Mucosa of descending colon (tissue), 3 donors: Measurements from ENCODE around the gene RNF2. TPM values are rescaled to one million over a fixed set of nuclear protein-coding genes. Genes with fewer than 3 reads are reported as not detected.

ENCODE experiments used
- ATAC-seq: fragments of 200-7000 bp; cut with Tn5 transposase; one replicate; pipeline ENCODE4 v1.9.1; 2020; ENCODE audit warnings: mild to moderate bottlenecking, moderate library complexity
- DNase-seq, 3 donors: peaks; one replicate each; pipeline ENCODE4 v3.0.0-alpha.2; 2020
- H3K36me3 ChIP-seq: fragments of 200-600 bp; one replicate; pipeline ENCODE4 v1.8.0; 2021; ENCODE audit warnings: low read depth, mild to moderate bottlenecking
- H3K4me1 ChIP-seq: fragments of 200-600 bp; one replicate; pipeline ENCODE4 v1.8.0; 2021; ENCODE audit warnings: low read depth, mild to moderate bottlenecking
- H3K4me3 ChIP-seq: fragments of 200-600 bp; one replicate; pipeline ENCODE4 v1.8.0; 2021; ENCODE audit warnings: mild to moderate bottlenecking
- H3K9me3 ChIP-seq: fragments of 200-600 bp; one replicate; pipeline ENCODE4 v1.8.0; 2021; ENCODE audit warnings: mild to moderate bottlenecking
- intact Hi-C, 2 donors: fragments of 100-400 bp; cut with DNase I in 1 of 2; cut with micrococcal nuclease in 1 of 2; formaldehyde crosslinking; loops; one replicate each; pipeline versions ENCODE4 v1.11.0 to v1.11.1; 2022; cut with DNase I, micrococcal nuclease
- total RNA-seq, 3 donors: library from RNA; stranded (reverse); fragmentation: NEBNext Ultra II Directional in 2 of 3; extraction: Animal tissue kit (Norgen Biotek cat#: 25700) in 2 of 3; gene quantifications; one replicate each; pipeline versions ENCODE4 v1.2.1 to v1.2.4, GENCODE V29; 2021 to 2023
- TF ChIP-seq, protein P1 (sequence below): fragments of 200-600 bp; IDR thresholded peaks from one replicate; pipeline ENCODE4 v1.8.0; 2022; ENCODE audit warnings: antibody characterized with exemption, mild to moderate bottlenecking
- donor health status: DM: no; HTN: no; CAD: no; lungs with moderate emphysema.
- donor health status: DM: no; HTN: no; CAD: no.
- donor health status: DM: no; HTN: yes; CAD: no.

The RNF2 gene
- total RNA-seq, 3 donors from 2014 or later, result 14.1 to 19.3 (median 15.6) TPM

DNA sequence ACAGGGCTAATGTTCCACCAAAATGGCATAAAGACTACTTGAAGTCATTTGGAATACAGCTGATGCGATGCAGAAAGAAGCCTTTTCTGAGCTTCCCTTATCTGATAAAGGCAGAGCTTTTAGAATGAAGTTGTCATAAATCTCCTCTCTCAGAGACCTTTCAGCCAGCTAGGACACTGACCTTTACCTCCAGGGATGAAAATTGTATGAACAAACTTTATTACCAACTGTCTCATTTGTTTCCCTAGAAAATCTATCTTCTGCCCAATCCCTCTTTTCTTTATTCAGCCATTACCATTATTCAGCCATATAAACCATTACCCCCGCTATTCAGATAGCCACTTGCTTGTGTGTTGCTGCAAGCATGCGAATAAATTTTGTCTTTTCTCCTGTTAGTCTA, 29.7 kb upstream of the RNF2 start:
- no peak for ATAC-seq
- DNase-seq, result no peak

DNA sequence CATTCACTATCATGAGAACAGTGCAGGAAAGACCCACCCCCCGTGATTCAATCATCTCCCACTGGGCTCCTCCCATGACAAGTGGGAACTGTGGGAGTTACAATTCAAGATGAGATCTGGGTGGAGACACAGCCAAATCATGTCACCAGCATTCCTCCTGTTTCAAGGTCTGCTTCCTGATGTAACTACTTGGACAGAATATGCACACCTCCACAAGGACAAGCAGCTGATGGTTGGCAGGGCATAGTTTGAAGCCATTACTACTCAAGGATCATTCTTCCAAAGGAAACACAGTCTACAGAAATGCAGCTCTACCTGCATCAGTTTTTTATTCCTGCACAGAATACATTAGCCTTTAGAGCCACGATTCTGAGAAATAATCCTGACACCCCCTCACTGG, 28.5 kb upstream of the RNF2 start:
- ATAC-seq (no peak), DNase-seq (no peak)
- H3K4me1 ChIP-seq, result no peaks in the 10 kb centered on the region
- no peak overlapping the region for H3K4me3 ChIP-seq
- intact Hi-C loops, result no loop called here
- no peaks in the 10 kb centered on the region for H3K9me3 ChIP-seq
- no peaks in the 10 kb centered on the region for H3K36me3 ChIP-seq
- TF ChIP-seq, protein P1, sequence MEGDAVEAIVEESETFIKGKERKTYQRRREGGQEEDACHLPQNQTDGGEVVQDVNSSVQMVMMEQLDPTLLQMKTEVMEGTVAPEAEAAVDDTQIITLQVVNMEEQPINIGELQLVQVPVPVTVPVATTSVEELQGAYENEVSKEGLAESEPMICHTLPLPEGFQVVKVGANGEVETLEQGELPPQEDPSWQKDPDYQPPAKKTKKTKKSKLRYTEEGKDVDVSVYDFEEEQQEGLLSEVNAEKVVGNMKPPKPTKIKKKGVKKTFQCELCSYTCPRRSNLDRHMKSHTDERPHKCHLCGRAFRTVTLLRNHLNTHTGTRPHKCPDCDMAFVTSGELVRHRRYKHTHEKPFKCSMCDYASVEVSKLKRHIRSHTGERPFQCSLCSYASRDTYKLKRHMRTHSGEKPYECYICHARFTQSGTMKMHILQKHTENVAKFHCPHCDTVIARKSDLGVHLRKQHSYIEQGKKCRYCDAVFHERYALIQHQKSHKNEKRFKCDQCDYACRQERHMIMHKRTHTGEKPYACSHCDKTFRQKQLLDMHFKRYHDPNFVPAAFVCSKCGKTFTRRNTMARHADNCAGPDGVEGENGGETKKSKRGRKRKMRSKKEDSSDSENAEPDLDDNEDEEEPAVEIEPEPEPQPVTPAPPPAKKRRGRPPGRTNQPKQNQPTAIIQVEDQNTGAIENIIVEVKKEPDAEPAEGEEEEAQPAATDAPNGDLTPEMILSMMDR, result no peak

More for the DNA sequence above, 29.7 kb upstream of the RNF2 start:
- Histone ChIP-seq H3K4me3 (no peak overlapping the region), H3K36me3 (no peaks in the 10 kb centered on the region), H3K9me3 (no peaks in the 10 kb centered on the region), H3K4me1 (no peaks in the 10 kb centered on the region)
- TF ChIP-seq, protein P1, result no peak
- intact Hi-C loops, result no loop called here

DNA sequence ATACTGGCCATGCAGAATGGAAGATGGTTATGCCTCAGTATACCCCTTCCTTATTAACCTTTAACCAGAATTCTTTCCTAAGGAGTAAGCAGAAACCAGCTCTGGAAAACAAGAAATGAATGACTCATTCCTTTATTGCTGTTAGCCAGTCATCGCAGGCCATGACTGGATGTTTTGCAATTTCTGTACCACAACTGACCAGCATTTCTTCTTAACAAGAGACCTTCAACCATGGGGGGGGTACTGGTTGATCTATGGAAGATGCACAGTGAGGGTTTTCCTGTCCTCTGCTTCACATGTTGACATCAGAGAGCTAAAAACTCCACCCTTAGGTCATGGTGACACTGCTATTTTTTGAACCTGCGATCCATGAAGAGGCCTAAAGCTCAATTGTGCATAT, 28.0 kb upstream of the RNF2 start:
- Histone ChIP-seq H3K36me3 (no peaks in the 10 kb centered on the region), H3K4me3 (no peak overlapping the region), H3K4me1 (no peaks in the 10 kb centered on the region), H3K9me3 (no peaks in the 10 kb centered on the region)
- DNase-seq (no peak), ATAC-seq (peak; percentile 54)
- TF ChIP-seq, protein P1, result no peak
- intact Hi-C loops, result no loop called here

DNA sequence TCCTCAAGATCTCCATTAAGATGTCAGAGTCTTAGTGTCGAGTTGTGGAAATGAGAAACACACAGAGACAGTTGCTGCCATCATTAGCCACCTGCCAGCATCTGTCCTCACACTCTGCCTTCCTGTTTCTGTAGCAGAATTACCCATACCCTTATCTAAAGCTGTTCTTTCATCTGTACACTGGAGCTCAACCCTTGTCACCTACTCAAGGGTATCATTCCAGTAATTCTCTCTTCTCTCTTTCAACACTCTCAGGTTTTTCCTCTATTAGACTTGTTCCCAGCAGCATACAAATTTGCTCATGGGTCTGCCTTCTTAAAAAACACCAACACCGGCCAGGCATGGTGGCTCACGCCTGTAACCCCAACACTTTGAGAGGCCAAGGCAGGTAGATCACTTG, 27.4 kb upstream of the RNF2 start:
- intact Hi-C loops, result no loop called here
- ATAC-seq, result no peak
- Histone ChIP-seq H3K9me3 (no peaks in the 10 kb centered on the region), H3K4me3 (no peak overlapping the region), H3K36me3 (no peaks in the 10 kb centered on the region), H3K4me1 (no peaks in the 10 kb centered on the region)
- DNase-seq, result no peak
- TF ChIP-seq, protein P1, result no peak

DNA sequence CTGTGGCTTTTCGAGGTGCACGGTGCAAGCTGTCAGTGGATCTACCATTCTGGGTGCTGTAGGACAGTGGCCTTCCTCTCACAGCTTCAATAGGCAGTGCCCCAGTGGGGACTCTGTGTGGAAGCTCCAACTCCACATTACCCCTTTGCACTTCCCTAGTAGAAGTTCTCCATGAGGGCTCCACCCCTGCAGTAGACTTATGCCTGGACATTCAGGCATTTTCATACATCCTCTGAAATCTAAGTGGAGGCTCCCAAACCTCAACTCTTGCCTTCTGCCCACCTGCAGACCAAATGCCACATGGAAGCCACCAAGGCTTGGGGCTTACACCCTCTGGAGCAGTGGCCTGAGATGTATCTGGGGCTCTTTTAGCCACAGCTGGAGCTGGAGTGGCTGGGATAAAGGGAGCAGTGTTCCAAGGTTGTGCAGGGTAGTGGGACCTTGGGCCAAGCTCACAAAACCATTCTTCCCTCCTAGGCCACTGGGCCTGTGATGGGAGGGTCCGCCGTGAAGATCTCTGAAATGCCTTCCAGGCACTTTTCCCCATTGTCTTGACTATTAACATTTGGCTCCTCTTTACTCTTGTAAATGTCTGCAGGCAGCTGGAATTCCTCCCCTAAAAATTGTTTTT, 18.0 kb upstream of the RNF2 start:
- Histone ChIP-seq H3K9me3 (peaks cover 15% of the 10 kb centered on the region), H3K4me1 (no peaks in the 10 kb centered on the region)

More for the DNA sequence above, 18.0 kb upstream of the RNF2 start:
- TF ChIP-seq, protein P1, result no peak
- Histone ChIP-seq H3K36me3 (no peaks in the 10 kb centered on the region), H3K4me3 (no peak overlapping the region)
- no peak for DNase-seq
- intact Hi-C loops, result no loop called here
- ATAC-seq, result no peak
